Endothelial cell (in vitro differentiated cells): ENCODE results near the gene F2RL1. TPM values are rescaled to one million over a fixed set of nuclear protein-coding genes. Genes with fewer than 3 reads are reported as not detected.

Experiments used
- DNase-seq: peaks from one replicate; pipeline ENCODE4 v3.0.0; 2021; ENCODE audit warnings: low spot score
- H3K27ac Mint-ChIP-seq: one replicate; pipeline ENCODE4 v1.8.0; 2021; ENCODE audit warnings: mixed read lengths, inconsistent platforms; ENCODE audit not compliant: unreplicated experiment
- H3K27me3 Mint-ChIP-seq: one replicate; pipeline ENCODE4 v1.8.0; 2021; ENCODE audit warnings: mild to moderate bottlenecking, moderate library complexity, mixed read lengths, inconsistent platforms; ENCODE audit not compliant: unreplicated experiment
- H3K36me3 Mint-ChIP-seq: one replicate; pipeline ENCODE4 v1.8.0; 2021; ENCODE audit warnings: mild to moderate bottlenecking, low read depth, mixed read lengths, inconsistent platforms; ENCODE audit not compliant: unreplicated experiment
- H3K4me1 Mint-ChIP-seq: one replicate; pipeline ENCODE4 v1.8.0; 2021; ENCODE audit warnings: mild to moderate bottlenecking, mixed read lengths, inconsistent platforms; ENCODE audit not compliant: unreplicated experiment
- H3K4me3 Mint-ChIP-seq: one replicate; pipeline ENCODE4 v1.8.0; 2021; ENCODE audit warnings: mild to moderate bottlenecking, mixed read lengths, inconsistent platforms; ENCODE audit not compliant: unreplicated experiment
- H3K9me3 Mint-ChIP-seq: one replicate; pipeline ENCODE4 v1.8.0; 2021; ENCODE audit warnings: mixed read lengths, inconsistent platforms; ENCODE audit not compliant: unreplicated experiment
- total RNA-seq: library from RNA; stranded (reverse); fragmentation: NEBNext Ultra II Directional; extraction: Animal tissue kit (Norgen Biotek cat#: 25700); gene quantifications from one replicate; pipeline ENCODE4 v1.2.1, GENCODE V29; 2021; ENCODE audit not compliant: unreplicated experiment
- TF ChIP-seq, protein P1 (sequence below): fragments of 200-600 bp; sonication (generic); IDR thresholded peaks from one replicate; pipeline ENCODE4 v1.5.0; 2021; ENCODE audit warnings: antibody characterized with exemption; ENCODE audit not compliant: unreplicated experiment

The F2RL1 gene
- total RNA-seq, 1 donor from 2014 or later: 141 TPM

- H3K27ac Mint-ChIP-seq: no peak overlapping the region
- peaks cover 4% of the 10 kb centered on the region for H3K27me3 Mint-ChIP-seq
- H3K4me1 Mint-ChIP-seq: peaks cover 42% of the 10 kb centered on the region
- H3K4me3 Mint-ChIP-seq: peak overlapping the region; percentile 7
- TF ChIP-seq, protein P1, sequence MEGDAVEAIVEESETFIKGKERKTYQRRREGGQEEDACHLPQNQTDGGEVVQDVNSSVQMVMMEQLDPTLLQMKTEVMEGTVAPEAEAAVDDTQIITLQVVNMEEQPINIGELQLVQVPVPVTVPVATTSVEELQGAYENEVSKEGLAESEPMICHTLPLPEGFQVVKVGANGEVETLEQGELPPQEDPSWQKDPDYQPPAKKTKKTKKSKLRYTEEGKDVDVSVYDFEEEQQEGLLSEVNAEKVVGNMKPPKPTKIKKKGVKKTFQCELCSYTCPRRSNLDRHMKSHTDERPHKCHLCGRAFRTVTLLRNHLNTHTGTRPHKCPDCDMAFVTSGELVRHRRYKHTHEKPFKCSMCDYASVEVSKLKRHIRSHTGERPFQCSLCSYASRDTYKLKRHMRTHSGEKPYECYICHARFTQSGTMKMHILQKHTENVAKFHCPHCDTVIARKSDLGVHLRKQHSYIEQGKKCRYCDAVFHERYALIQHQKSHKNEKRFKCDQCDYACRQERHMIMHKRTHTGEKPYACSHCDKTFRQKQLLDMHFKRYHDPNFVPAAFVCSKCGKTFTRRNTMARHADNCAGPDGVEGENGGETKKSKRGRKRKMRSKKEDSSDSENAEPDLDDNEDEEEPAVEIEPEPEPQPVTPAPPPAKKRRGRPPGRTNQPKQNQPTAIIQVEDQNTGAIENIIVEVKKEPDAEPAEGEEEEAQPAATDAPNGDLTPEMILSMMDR: no peak
- no peaks in the 10 kb centered on the region for H3K9me3 Mint-ChIP-seq
- H3K36me3 Mint-ChIP-seq: peaks cover 7% of the 10 kb centered on the region
- no peak for DNase-seq
Observed at GRCh38 chr5:76813982-76814562, 4.8 kb upstream of the F2RL1 start.

- DNase-seq: no peak
- TF ChIP-seq, protein P1: no peak
- peaks cover 6% of the 10 kb centered on the region for H3K27me3 Mint-ChIP-seq
Observed at GRCh38 chr5:76816110-76816831, 2.6 kb upstream of the F2RL1 start.

GRCh38 chr5:76819851-76820525, 1.2 kb downstream of the F2RL1 start:
- Mint-ChIP-seq H3K4me3 (peak overlapping the region; percentile 98), H3K27ac (peak overlapping the region; percentile 90), H3K36me3 (peaks cover 3% of the 10 kb centered on the region), H3K4me1 (peaks cover 59% of the 10 kb centered on the region), H3K9me3 (no peaks in the 10 kb centered on the region), H3K27me3 (peaks cover 6% of the 10 kb centered on the region)
- peak; percentile 20 for DNase-seq
- TF ChIP-seq, protein P1: no peak

More at GRCh38 chr5:76816110-76816831, 2.6 kb upstream of the F2RL1 start:
- no peaks in the 10 kb centered on the region for H3K36me3 Mint-ChIP-seq
- H3K9me3 Mint-ChIP-seq: no peaks in the 10 kb centered on the region
- no peak overlapping the region for H3K4me3 Mint-ChIP-seq
- H3K27ac Mint-ChIP-seq: no peak overlapping the region
- H3K4me1 Mint-ChIP-seq: peaks cover 47% of the 10 kb centered on the region

GRCh38 chr5:76820526-76820890, 1.7 kb downstream of the F2RL1 start:
- peak overlapping the region; percentile 98 for H3K4me3 Mint-ChIP-seq
- peaks cover 6% of the 10 kb centered on the region for H3K27me3 Mint-ChIP-seq
- H3K27ac Mint-ChIP-seq: peak overlapping the region; percentile 90
- peaks cover 59% of the 10 kb centered on the region for H3K4me1 Mint-ChIP-seq
- H3K36me3 Mint-ChIP-seq: peaks cover 3% of the 10 kb centered on the region
- TF ChIP-seq, protein P1: no peak
- no peaks in the 10 kb centered on the region for H3K9me3 Mint-ChIP-seq
- DNase-seq: no peak
